SK-N-SH (cell line): ENCODE results near the gene ARSH. TPM values are rescaled to one million over a fixed set of nuclear protein-coding genes. Genes with fewer than 3 reads are reported as not detected.

Experiments
- CTCF ChIA-PET: fragments of 300-600, 350-600 bp; formaldehyde crosslinking; extraction: SDS; loops from one replicate; lab custom pipeline; 2021; lab: Yijun Ruan, JAX
- POLR2A ChIA-PET: fragments of 350-600 bp; sonication (Branson Sonifier 250); formaldehyde crosslinking; extraction: SDS; loops from one replicate; lab custom pipeline; 2020; ENCODE audit warnings: antibody characterized with exemption, inconsistent platforms; lab: Yijun Ruan, JAX
- DNase-seq: peaks from one replicate; pipeline ENCODE4 v3.0.0; 2012
- H2AFZ ChIP-seq: fragments of 200-600 bp; sonication (generic); 2 replicates; pipeline ENCODE4 v1.8.1; 2016; ENCODE audit warnings: antibody characterized with exemption, mild to moderate bottlenecking, low read depth
- H3F3A ChIP-seq: fragments of 200-600 bp; sonication (generic); replicated peaks from 2 replicates; pipeline ENCODE3; 2016; ENCODE audit warnings: antibody characterized with exemption, mild to moderate bottlenecking; ENCODE audit not compliant: insufficient read depth
- H3K27ac ChIP-seq, 2 experiments: fragments of 200-500 bp in 1 of 2; fragments of 200-600 bp in 1 of 2; sonication (Bioruptor generic) in 1 of 2; sonication (generic), shearing (Covaris generic) in 1 of 2; 2 replicates each; pipeline versions ENCODE4 v1.5.1 to v1.6.1; 2014 to 2016; ENCODE audit warnings: low read depth in 2 of 2, inconsistent platforms in 1 of 2, low read length in 1 of 2, mild to moderate bottlenecking in 1 of 2, mixed read lengths in 1 of 2
- H3K27me3 ChIP-seq: fragments of 200-600 bp; sonication (generic), shearing (Covaris generic); 2 replicates; pipeline ENCODE4 v1.6.1; 2016; ENCODE audit warnings: mixed run types; ENCODE audit not compliant: insufficient read depth
- H3K36me3 ChIP-seq, 2 experiments: fragments of 200-500 bp in 1 of 2; fragments of 200-600 bp in 1 of 2; sonication (Bioruptor generic) in 1 of 2; sonication (generic) in 1 of 2; replicated peaks in 1 of 2; 2 replicates each; pipeline versions ENCODE3 to v1.5.1; 2014 to 2016; ENCODE audit warnings: low read length in 1 of 2, mild to moderate bottlenecking in 1 of 2; ENCODE audit not compliant: insufficient read depth in 2 of 2, control insufficient read depth in 1 of 2
- H3K4me1 ChIP-seq, 2 experiments: fragments of 200-500 bp in 1 of 2; fragments of 200-600 bp in 1 of 2; sonication (Bioruptor generic) in 1 of 2; sonication (generic), shearing (Covaris generic) in 1 of 2; 2 replicates each; pipeline versions ENCODE4 v1.5.1 to v1.6.1; 2014 to 2016; ENCODE audit warnings: low read depth in 1 of 2, low read length in 1 of 2, mixed run types in 1 of 2; ENCODE audit not compliant: insufficient read depth in 2 of 2, control insufficient read depth in 1 of 2
- H3K4me2 ChIP-seq: fragments of 200-600 bp; sonication (generic), shearing (Covaris generic); 2 replicates; pipeline ENCODE4 v1.6.1; 2017; ENCODE audit warnings: mixed run types
- H3K4me3 ChIP-seq, 2 experiments: fragments of 200-500 bp in 1 of 2; fragments of 200-600 bp in 1 of 2; sonication (Bioruptor generic) in 1 of 2; sonication (generic), shearing (Covaris generic) in 1 of 2; 2 replicates each; pipeline versions ENCODE4 v1.5.1 to v1.8.1; 2014 to 2016; ENCODE audit warnings: low read depth in 2 of 2, inconsistent platforms in 1 of 2, low read length in 1 of 2, mild to moderate bottlenecking in 1 of 2, mixed read lengths in 1 of 2, moderate library complexity in 1 of 2
- H3K79me2 ChIP-seq: fragments of 200-600 bp; sonication (generic); 2 replicates; pipeline ENCODE4 v1.8.1; 2017; ENCODE audit warnings: mild to moderate bottlenecking; ENCODE audit not compliant: insufficient read depth
- H3K9ac ChIP-seq: fragments of 200-600 bp; sonication (generic); 2 replicates; pipeline ENCODE4 v1.6.1; 2017; ENCODE audit warnings: mixed run types
- H3K9me2 ChIP-seq: fragments of 200-600 bp; sonication (generic); 2 replicates; pipeline ENCODE4 v1.6.1; 2017; ENCODE audit warnings: mixed run types
- H3K9me3 ChIP-seq: fragments of 200-600 bp; sonication (generic); 2 replicates; pipeline ENCODE4 v1.6.1; 2017; ENCODE audit warnings: mixed run types, mild to moderate bottlenecking, moderate library complexity
- H4K20me1 ChIP-seq: fragments of 200-600 bp; sonication (generic); 2 replicates; pipeline ENCODE4 v1.6.1; 2017; ENCODE audit warnings: mild to moderate bottlenecking, mixed run types; ENCODE audit not compliant: insufficient read depth
- CTCF ChIP-seq: fragments of 200-600 bp; sonication (generic); IDR thresholded peaks from 2 replicates; pipeline ENCODE4 v1.6.1; 2017; ENCODE audit warnings: antibody characterized with exemption, mild to moderate bottlenecking, moderate library complexity
- EP300 ChIP-seq, 2 experiments: IDR thresholded peaks; 2 replicates each; pipeline versions ENCODE4 v1.4.0 to v1.6.1; 2012; ENCODE audit warnings: borderline replicate concordance in 1 of 2, low read depth in 1 of 2, low read length in 1 of 2
- FOSL2 ChIP-seq: IDR thresholded peaks from 2 replicates; pipeline ENCODE4 v1.4.0; 2012; ENCODE audit warnings: low read depth, mild to moderate bottlenecking, moderate library complexity, borderline replicate concordance
- FOXJ3 ChIP-seq: sonication (generic); formaldehyde crosslinking; IDR thresholded peaks from 2 replicates; pipeline ENCODE4 v1.5.1; 2020; ENCODE audit warnings: mild to moderate bottlenecking, missing genetic modification reagents
- FOXM1 ChIP-seq: IDR thresholded peaks from 2 replicates; pipeline ENCODE4 v1.4.0; 2012; ENCODE audit warnings: low read depth, mild to moderate bottlenecking
- GABPA ChIP-seq: IDR thresholded peaks from 2 replicates; pipeline ENCODE4 v1.4.0; 2012; ENCODE audit warnings: low read depth, mild to moderate bottlenecking
- GATA2 ChIP-seq: sonication (generic); formaldehyde crosslinking; IDR thresholded peaks from 2 replicates; pipeline ENCODE4 v1.5.0; 2020; ENCODE audit warnings: mild to moderate bottlenecking, missing genetic modification reagents
- JUND ChIP-seq: IDR thresholded peaks from 2 replicates; pipeline ENCODE4 v1.4.0; 2012
- MEF2A ChIP-seq: IDR thresholded peaks from 2 replicates; pipeline ENCODE4 v1.4.0; 2012; ENCODE audit warnings: low read depth, borderline replicate concordance
- MXI1 ChIP-seq: IDR thresholded peaks from 2 replicates; pipeline ENCODE4 v1.6.1; 2012; ENCODE audit warnings: mild to moderate bottlenecking, low read depth, low read length, improper control_type of control experiment
- NFIC ChIP-seq: IDR thresholded peaks from 2 replicates; pipeline ENCODE4 v1.4.0; 2012; ENCODE audit warnings: borderline replicate concordance
- RAD21 ChIP-seq: IDR thresholded peaks from 2 replicates; pipeline ENCODE4 v1.6.1; 2012; ENCODE audit warnings: mild to moderate bottlenecking, low read length
- TCF12 ChIP-seq: IDR thresholded peaks from 2 replicates; pipeline ENCODE4 v1.4.0; 2012
- TEAD4 ChIP-seq: IDR thresholded peaks from 2 replicates; pipeline ENCODE4 v1.4.0; 2012; ENCODE audit warnings: mild to moderate bottlenecking, borderline replicate concordance; ENCODE audit not compliant: insufficient read depth
- WGBS: methylation state at CpG from one replicate; pipeline ENCODE4 v1.1.6; 2017; ENCODE audit warnings: low lambda C conversion rate; 5-methylcytosine and 5-hydroxymethylcytosine counted together
- polyA plus RNA-seq, 3 experiments: library from polyadenylated mRNA; depleted of rRNA; stranded (reverse); fragments of >200 nt; gene quantifications; 2 replicates each; pipeline ENCODE4 v1.2.3, GENCODE V29; 2012
- TF ChIP-seq, protein P1 (sequence below): IDR thresholded peaks from 2 replicates; pipeline ENCODE4; 2012
- TF ChIP-seq, protein P2 (sequence below): IDR thresholded peaks from 2 replicates; pipeline ENCODE4 v1.6.1; 2012; ENCODE audit warnings: mild to moderate bottlenecking, low read depth, low read length, moderate library complexity
- TF ChIP-seq, protein P3 (sequence below): IDR thresholded peaks from 2 replicates; pipeline ENCODE4 v1.4.0; 2012; ENCODE audit warnings: low read depth

The ARSH gene
- polyA plus RNA-seq, 1 of the 3 experiments (the other 2 are of a cell fraction), result not detected

DNA sequence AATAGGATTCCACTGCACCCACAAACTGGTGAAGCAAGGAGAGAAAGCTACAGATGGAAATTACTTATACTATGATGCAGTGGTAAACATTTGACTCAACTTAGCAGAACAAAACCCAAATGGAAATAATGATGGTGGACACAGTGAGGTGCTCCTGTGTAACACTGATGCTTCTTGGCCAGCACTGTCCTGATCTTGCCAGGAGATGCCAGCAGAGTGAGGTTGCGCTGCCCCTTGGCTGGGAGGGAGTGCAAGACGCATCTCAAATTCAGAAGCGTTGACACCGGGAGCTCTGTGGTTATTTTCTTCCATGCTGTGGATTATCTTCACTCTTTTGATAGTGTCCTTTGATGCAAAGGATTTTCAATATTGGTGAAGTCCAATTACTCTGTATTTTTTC lies 22.0 kb upstream of the ARSH start:
- Histone ChIP-seq H4K20me1 (no peaks in the 10 kb centered on the region), H3K9me3 (no peaks in the 10 kb centered on the region), H3K4me2 (no peak overlapping the region), H3K36me3 (no peaks in the 10 kb centered on the region), H3K27me3 (no peaks in the 10 kb centered on the region), H3K27ac (no peak overlapping the region), H3K4me3 (no peak overlapping the region), H3K4me1 (no peaks in the 10 kb centered on the region), H3K9me2 (no peaks in the 10 kb centered on the region), H3K9ac (no peak overlapping the region), H3K79me2 (no peaks in the 10 kb centered on the region), H2AFZ (no peak overlapping the region), H3F3A (no peaks in the 10 kb centered on the region)
- POLR2A ChIA-PET, result no interaction called here
- WGBS, result 29% methylated on average over 4 of the region's 4 CpGs
- TF ChIP-seq GATA2 (CRISPR knock-in tag) (no peak), FOSL2 (no peak), EP300 (IDR thresholded peaks at IDR 0.05; ENCODE audit: borderline replicate concordance in 1 of 2, low read depth in 1 of 2, low read length in 1 of 2) (no peak), GABPA (no peak), FOXM1 (no peak), NFIC (no peak), MXI1 (no peak), RAD21 (no peak)
- TF ChIP-seq, protein P1, sequence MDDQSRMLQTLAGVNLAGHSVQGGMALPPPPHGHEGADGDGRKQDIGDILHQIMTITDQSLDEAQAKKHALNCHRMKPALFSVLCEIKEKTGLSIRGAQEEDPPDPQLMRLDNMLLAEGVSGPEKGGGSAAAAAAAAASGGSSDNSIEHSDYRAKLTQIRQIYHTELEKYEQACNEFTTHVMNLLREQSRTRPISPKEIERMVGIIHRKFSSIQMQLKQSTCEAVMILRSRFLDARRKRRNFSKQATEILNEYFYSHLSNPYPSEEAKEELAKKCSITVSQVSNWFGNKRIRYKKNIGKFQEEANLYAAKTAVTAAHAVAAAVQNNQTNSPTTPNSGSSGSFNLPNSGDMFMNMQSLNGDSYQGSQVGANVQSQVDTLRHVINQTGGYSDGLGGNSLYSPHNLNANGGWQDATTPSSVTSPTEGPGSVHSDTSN, result no peak
- CTCF ChIA-PET, result interaction anchor here (0.9 kb wide), 1 partner anchor 35 kb away, joined by 3 read pairs; no protein-coding TSS in a partner anchor
- no peak for DNase-seq

DNA sequence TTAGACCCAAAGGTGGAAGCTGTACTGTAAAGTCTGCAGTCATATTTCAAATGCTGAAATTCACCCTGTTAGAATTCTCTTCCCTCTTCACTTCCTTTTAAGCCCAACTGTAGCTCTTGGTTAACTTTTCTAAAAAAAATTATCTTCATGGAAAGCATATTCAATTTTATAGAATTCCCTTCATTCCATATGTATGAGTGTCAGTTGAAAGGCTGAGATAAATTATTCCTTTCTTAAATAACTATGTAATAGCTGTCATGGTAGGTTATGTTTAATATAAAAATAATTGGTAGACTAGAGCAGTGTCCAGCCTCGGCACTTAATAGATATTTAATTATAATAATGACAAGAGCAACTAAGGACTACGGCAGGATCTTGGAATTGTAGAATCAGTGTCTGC lies 16.8 kb upstream of the ARSH start:
- Histone ChIP-seq H3K9me2 (no peaks in the 10 kb centered on the region), H3K9ac (no peak overlapping the region), H3K36me3 (no peaks in the 10 kb centered on the region), H3K4me1 (no peaks in the 10 kb centered on the region), H3K79me2 (no peaks in the 10 kb centered on the region)
- POLR2A ChIA-PET, result no interaction called here
- TF ChIP-seq TEAD4 (no peak), MEF2A (no peak), GABPA (no peak), NFIC (no peak), CTCF (no peak), TCF12 (peak; percentile 15; the same call in 1 of the 2 replicates), FOXJ3 (CRISPR knock-in tag) (no peak), JUND (peak; percentile 14; the same call in 1 of the 2 replicates)
- TF ChIP-seq, protein P2, sequence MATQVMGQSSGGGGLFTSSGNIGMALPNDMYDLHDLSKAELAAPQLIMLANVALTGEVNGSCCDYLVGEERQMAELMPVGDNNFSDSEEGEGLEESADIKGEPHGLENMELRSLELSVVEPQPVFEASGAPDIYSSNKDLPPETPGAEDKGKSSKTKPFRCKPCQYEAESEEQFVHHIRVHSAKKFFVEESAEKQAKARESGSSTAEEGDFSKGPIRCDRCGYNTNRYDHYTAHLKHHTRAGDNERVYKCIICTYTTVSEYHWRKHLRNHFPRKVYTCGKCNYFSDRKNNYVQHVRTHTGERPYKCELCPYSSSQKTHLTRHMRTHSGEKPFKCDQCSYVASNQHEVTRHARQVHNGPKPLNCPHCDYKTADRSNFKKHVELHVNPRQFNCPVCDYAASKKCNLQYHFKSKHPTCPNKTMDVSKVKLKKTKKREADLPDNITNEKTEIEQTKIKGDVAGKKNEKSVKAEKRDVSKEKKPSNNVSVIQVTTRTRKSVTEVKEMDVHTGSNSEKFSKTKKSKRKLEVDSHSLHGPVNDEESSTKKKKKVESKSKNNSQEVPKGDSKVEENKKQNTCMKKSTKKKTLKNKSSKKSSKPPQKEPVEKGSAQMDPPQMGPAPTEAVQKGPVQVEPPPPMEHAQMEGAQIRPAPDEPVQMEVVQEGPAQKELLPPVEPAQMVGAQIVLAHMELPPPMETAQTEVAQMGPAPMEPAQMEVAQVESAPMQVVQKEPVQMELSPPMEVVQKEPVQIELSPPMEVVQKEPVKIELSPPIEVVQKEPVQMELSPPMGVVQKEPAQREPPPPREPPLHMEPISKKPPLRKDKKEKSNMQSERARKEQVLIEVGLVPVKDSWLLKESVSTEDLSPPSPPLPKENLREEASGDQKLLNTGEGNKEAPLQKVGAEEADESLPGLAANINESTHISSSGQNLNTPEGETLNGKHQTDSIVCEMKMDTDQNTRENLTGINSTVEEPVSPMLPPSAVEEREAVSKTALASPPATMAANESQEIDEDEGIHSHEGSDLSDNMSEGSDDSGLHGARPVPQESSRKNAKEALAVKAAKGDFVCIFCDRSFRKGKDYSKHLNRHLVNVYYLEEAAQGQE, result no peak
- TF ChIP-seq, protein P1, result peak; percentile 40; the same call in 1 of the 2 replicates
- TF ChIP-seq, protein P3, sequence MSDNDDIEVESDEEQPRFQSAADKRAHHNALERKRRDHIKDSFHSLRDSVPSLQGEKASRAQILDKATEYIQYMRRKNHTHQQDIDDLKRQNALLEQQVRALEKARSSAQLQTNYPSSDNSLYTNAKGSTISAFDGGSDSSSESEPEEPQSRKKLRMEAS, result no peak
- TF ChIP-seq, all 33 proteins: peak for 3
- Histone ChIP-seq H3K27me3 (no peaks in the 10 kb centered on the region; the same call in 1 of the 2 replicates), H3K27ac (no peak overlapping the region), H3F3A (no peaks in the 10 kb centered on the region), H3K4me3 (no peak overlapping the region), H3K9me3 (no peaks in the 10 kb centered on the region), H2AFZ (no peak overlapping the region), H4K20me1 (no peaks in the 10 kb centered on the region), H3K4me2 (no peak overlapping the region)
- DNase-seq, result no peak
- CTCF ChIA-PET, result no interaction called here
- WGBS, result 9% methylated on average over 2 of the region's 2 CpGs
